ENCODE results near the gene PPP1R13B. TPM values are rescaled to one million over a fixed set of nuclear protein-coding genes. Genes with fewer than 3 reads are reported as not detected.

The PPP1R13B gene
- total and polyA plus RNA-seq, 2 experiments from 2014 or later, result 9.4 to 20.2 TPM

DNA sequence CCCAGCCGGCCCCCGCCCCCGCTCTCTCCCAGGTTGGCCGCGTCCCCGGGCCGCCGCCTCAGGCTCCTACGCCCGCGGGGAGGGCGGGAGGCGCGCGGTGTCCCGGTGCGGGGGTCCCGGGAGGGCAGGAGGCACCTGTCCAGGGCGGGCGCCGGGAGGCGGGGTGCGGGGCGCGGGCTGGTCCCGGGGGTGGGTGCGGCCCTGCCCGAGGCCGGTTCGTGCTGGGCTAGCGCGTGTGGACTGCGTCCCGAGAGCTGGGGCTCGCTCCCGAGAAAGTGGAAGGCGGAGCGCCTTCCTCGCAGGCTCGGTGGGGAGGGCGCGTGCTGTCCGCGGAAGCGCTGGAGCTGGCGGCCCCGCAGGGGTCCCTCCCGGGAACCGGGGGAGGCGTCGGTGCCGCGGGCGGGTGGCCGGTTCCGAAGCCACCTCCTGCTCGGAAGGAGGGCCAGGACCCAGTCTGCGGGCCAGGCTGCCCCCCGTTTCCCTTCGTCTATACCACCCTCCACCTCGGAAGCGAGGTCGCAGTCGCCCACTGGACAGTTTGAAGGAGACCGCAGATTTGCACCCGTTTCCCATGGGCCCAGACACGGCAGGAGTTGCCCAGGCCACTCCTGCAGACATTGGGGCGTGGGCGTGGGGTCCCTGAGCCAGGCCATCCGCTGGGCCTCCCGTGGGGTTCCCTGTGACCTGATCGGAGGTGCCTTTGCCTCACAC is 131.1 kb downstream of the PPP1R13B start:
- H3K27me3 ChIP-seq, result no peaks in the 10 kb centered on the region
- 12% methylated on average over 16 of the region's 72 CpGs for WGBS (ENCODE audit: low lambda C conversion rate, missing lambda C conversion rate)
- H3K9me2 ChIP-seq (replicated peaks; ENCODE audit: insufficient read depth), result no peaks in the 10 kb centered on the region
- peak overlapping the region; percentile 16 for H2AFZ ChIP-seq
- peak overlapping the region; percentile 69 for H3K27ac ChIP-seq
- TF ChIP-seq, protein P1, sequence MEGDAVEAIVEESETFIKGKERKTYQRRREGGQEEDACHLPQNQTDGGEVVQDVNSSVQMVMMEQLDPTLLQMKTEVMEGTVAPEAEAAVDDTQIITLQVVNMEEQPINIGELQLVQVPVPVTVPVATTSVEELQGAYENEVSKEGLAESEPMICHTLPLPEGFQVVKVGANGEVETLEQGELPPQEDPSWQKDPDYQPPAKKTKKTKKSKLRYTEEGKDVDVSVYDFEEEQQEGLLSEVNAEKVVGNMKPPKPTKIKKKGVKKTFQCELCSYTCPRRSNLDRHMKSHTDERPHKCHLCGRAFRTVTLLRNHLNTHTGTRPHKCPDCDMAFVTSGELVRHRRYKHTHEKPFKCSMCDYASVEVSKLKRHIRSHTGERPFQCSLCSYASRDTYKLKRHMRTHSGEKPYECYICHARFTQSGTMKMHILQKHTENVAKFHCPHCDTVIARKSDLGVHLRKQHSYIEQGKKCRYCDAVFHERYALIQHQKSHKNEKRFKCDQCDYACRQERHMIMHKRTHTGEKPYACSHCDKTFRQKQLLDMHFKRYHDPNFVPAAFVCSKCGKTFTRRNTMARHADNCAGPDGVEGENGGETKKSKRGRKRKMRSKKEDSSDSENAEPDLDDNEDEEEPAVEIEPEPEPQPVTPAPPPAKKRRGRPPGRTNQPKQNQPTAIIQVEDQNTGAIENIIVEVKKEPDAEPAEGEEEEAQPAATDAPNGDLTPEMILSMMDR (IDR thresholded peaks at IDR 0.05; ENCODE audit: poor library complexity), result no peak
- no peak for TF ChIP-seq EZH2phosphoT487 (IDR thresholded peaks at IDR 0.05; ENCODE audit: low read depth, severe bottlenecking, unreplicated experiment)
- TF ChIP-seq EZH2 (IDR thresholded peaks at IDR 0.05; ENCODE audit: borderline replicate concordance), result no peak
- H3K4me1 ChIP-seq (ENCODE audit: insufficient read depth), result peaks cover 16% of the 10 kb centered on the region
- H3K79me2 ChIP-seq, result peaks cover 62% of the 10 kb centered on the region
- peak; percentile 64 for DNase-seq (ENCODE audit: low spot score)
- H4K20me1 ChIP-seq (ENCODE audit: insufficient read depth, poor library complexity, severe bottlenecking), result peaks cover 42% of the 10 kb centered on the region
- no peaks in the 10 kb centered on the region for H3K36me3 ChIP-seq (replicated peaks; ENCODE audit: insufficient read depth, low read depth)
- H3K4me2 ChIP-seq, result peak overlapping the region; percentile 99
- peak overlapping the region; percentile 94 for H3K4me3 ChIP-seq
- H3K9me3 ChIP-seq (ENCODE audit: low read depth), result no peaks in the 10 kb centered on the region

DNA sequence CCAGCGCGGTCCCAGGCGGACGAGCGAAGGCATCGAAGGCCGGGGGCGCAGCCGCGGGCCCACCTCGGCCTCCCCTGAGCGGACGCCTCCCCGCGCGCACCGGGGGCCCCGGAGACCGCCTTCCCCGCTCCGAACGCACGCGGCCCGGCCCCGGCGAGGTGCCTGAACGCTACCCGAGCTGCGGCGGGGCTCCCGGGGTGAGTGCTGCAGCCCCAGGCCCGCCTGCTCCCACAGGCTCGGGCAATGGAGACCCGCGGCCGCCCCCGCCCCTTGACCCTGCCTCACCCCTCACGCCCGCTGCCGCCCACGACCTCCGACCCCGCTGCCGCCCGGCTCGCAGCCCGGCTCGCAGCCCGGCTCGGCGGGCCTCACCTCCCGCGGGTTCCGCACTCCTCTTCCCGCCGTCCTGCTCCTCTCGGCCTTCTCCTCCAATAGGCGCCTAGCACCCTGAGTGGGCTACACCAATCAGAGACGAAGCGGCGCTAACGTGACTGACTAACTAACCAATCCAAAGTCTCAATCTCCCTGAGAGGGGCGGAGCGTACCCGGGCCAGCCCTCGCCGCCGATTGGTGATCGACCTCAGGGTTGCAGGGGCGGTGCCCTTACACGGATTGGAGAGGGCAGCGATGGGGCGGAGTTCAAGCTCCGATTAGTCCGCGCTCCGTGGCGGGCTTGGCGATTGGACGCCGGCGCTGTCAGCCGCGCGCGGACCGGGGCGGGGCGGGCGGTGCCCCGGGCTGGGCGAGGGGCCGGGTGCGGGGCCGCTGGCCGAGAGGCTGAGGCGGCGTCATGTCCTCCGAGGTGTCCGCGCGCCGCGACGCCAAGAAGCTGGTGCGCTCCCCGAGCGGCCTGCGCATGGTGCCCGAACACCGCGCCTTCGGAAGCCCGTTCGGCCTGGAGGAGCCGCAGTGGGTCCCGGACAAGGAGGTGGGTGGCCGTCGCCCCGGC is 132.0 kb downstream of the PPP1R13B start, which contains the start of the genes XRCC3 and ZFYVE21:
TSS of gene XRCC3 (minus strand) at position 400 of the 949 bp plus-strand sequence. CDS start 4,364 bp downstream, outside the sequence.
TSS of gene ZFYVE21 (plus strand) at position 759 of the 949 bp plus-strand sequence. CDS start at position 791, 32 bp downstream.
- peak within 1 kb of the TSS; percentile 69 for H3K27ac ChIP-seq
- TF ChIP-seq EZH2 (IDR thresholded peaks at IDR 0.05; ENCODE audit: borderline replicate concordance) (no peak), EZH2phosphoT487 (IDR thresholded peaks at IDR 0.05; ENCODE audit: low read depth, severe bottlenecking, unreplicated experiment) (no peak)
- TF ChIP-seq, protein P1 (IDR thresholded peaks at IDR 0.05; ENCODE audit: poor library complexity), result no peak
- peak within 1 kb of the TSS; percentile 94 for H3K4me3 ChIP-seq
- H3K36me3 ChIP-seq (replicated peaks; ENCODE audit: insufficient read depth, low read depth), result no peaks in the 10 kb centered on the region
- no peaks in the 10 kb centered on the region for H3K27me3 ChIP-seq
- H3K79me2 ChIP-seq, result peaks cover 52% of the 10 kb centered on the region
- H3K9me3 ChIP-seq (ENCODE audit: low read depth), result no peaks in the 10 kb centered on the region
- H3K9me2 ChIP-seq (replicated peaks; ENCODE audit: insufficient read depth), result no peaks in the 10 kb centered on the region
- H4K20me1 ChIP-seq (ENCODE audit: insufficient read depth, poor library complexity, severe bottlenecking), result peaks cover 34% of the 10 kb centered on the region
- under 1% methylated on average over 61 of the region's 121 CpGs for WGBS (ENCODE audit: low lambda C conversion rate, missing lambda C conversion rate)
- DNase-seq (ENCODE audit: low spot score), result peak; percentile 100
- H2AFZ ChIP-seq, result peak within 1 kb of the TSS; percentile 39
- peaks cover 16% of the 10 kb centered on the region for H3K4me1 ChIP-seq (ENCODE audit: insufficient read depth)
- peak within 1 kb of the TSS; percentile 99 for H3K4me2 ChIP-seq

DNA sequence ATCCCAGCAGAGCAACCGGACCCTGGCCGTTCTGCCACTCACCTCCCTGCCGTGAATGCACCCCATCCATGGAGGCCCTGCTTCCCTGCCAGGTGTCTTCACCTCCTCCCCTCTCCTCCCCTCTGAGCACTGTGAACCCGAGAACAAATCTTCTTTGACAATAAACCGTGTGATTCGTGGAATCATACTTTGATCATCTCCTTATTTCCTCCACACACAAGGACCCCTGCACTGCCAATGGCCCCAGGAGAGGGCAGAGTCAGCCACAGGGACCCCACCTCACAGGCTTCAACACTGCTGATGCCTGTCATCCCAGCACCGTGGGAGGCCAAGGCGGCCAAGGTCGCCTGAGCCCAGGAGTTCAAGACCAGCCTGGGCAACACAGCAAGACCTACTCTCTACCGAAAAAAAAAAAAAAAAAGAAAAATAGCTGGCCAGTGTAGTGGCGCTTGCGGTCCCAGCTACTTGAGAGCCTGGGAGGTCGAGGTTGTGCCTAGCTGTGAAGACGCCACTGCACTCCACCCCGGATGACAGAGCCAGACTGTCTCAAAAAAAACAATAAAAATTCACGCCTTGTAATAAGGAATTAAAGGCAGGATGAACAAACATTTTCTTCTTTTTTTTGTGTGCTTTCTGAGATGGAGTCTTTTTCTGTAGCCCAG is 133.2 kb downstream of the PPP1R13B start:
- 77% methylated on average over 16 of the region's 16 CpGs for WGBS (ENCODE audit: low lambda C conversion rate, missing lambda C conversion rate)
- DNase-seq (ENCODE audit: low spot score), result no peak
- TF ChIP-seq EZH2phosphoT487 (IDR thresholded peaks at IDR 0.05; ENCODE audit: low read depth, severe bottlenecking, unreplicated experiment) (no peak), EZH2 (IDR thresholded peaks at IDR 0.05; ENCODE audit: borderline replicate concordance) (no peak)
- TF ChIP-seq, protein P1 (IDR thresholded peaks at IDR 0.05; ENCODE audit: poor library complexity), result no peak
- Histone ChIP-seq H3K4me1 (ENCODE audit: insufficient read depth) (peaks cover 16% of the 10 kb centered on the region), H3K27ac (no peak overlapping the region), H3K4me3 (peak overlapping the region; percentile 19), H3K79me2 (peaks cover 41% of the 10 kb centered on the region), H3K9me3 (ENCODE audit: low read depth) (no peaks in the 10 kb centered on the region), H4K20me1 (ENCODE audit: insufficient read depth, poor library complexity, severe bottlenecking) (peaks cover 27% of the 10 kb centered on the region), H3K4me2 (peak overlapping the region; percentile 75), H3K36me3 (replicated peaks; ENCODE audit: insufficient read depth, low read depth) (no peaks in the 10 kb centered on the region), H3K9me2 (replicated peaks; ENCODE audit: insufficient read depth) (no peaks in the 10 kb centered on the region), H3K27me3 (no peaks in the 10 kb centered on the region), H2AFZ (no peak overlapping the region)
